Esophagus muscularis mucosa (tissue), 4 donors: ENCODE measurements around the gene HOXA11. TPM values are rescaled to one million over a fixed set of nuclear protein-coding genes. Genes with fewer than 3 reads are reported as not detected.

Source experiments
- DNase-seq: peaks from one replicate; pipeline ENCODE4 v3.0.0-alpha.2; 2017; ENCODE audit errors: extremely low spot score
- H3K27ac ChIP-seq, 4 donors: fragments of 200-600 bp; sonication (generic); replicated peaks in 1 of 4; 1 replicate in 3 of 4; 2 replicates in 1 of 4; pipeline ENCODE4 v1.5.1; 2016 to 2019; ENCODE audit warnings: mild to moderate bottlenecking in 1 of 4
- H3K27me3 ChIP-seq, 4 donors: fragments of 200-600 bp; sonication (generic); one replicate each; pipeline versions ENCODE4 v1.5.1 to v1.6.0; 2016 to 2019
- H3K36me3 ChIP-seq, 4 donors: fragments of 200-600 bp; sonication (generic); one replicate each; pipeline ENCODE4 v1.5.1; 2016 to 2019
- H3K4me1 ChIP-seq, 4 donors: fragments of 200-600 bp; sonication (generic); one replicate each; pipeline ENCODE4 v1.5.1; 2016 to 2019
- H3K4me3 ChIP-seq, 4 donors: fragments of 200-600 bp; sonication (generic); 1 replicate in 2 of 4; 2 replicates in 2 of 4; pipeline ENCODE4 v1.5.1; 2016 to 2019; ENCODE audit warnings: mild to moderate bottlenecking in 4 of 4, moderate library complexity in 1 of 4
- H3K9me3 ChIP-seq, 4 donors: fragments of 200-600 bp; sonication (generic); 1 replicate in 3 of 4; 2 replicates in 1 of 4; pipeline ENCODE4 v1.5.1; 2016 to 2019
- CTCF ChIP-seq, 3 experiments: fragments of 200-600 bp in 2 of 3; fragments of 450-650 bp in 1 of 3; sonication (generic) in 2 of 3; IDR thresholded peaks; one replicate each; pipeline ENCODE4 v1.5.1; 2017 to 2019; ENCODE audit warnings: antibody characterized with exemption in 3 of 3, mild to moderate bottlenecking in 2 of 3, moderate library complexity in 1 of 3
- EP300 ChIP-seq: sonication (generic); formaldehyde crosslinking; IDR thresholded peaks from one replicate; pipeline ENCODE4 v1.6.1; 2017; ENCODE audit warnings: antibody characterized with exemption
- POLR2A ChIP-seq: fragments of 450-650 bp; IDR thresholded peaks from one replicate; pipeline ENCODE4 v1.6.1; 2017; ENCODE audit warnings: antibody characterized with exemption, moderate library complexity, mild to moderate bottlenecking, low read depth
- POLR2AphosphoS5 ChIP-seq, 2 donors: sonication (generic); formaldehyde crosslinking; IDR thresholded peaks; one replicate each; pipeline ENCODE4 v1.6.1; 2017; ENCODE audit warnings: antibody characterized with exemption in 2 of 2
- WGBS: methylation state at CpG from one replicate; pipeline ENCODE4 v1.1.5; 2018; 5-methylcytosine and 5-hydroxymethylcytosine counted together
- intact Hi-C: fragments of 100-400 bp; cut with DNase I; formaldehyde crosslinking; loops from one replicate; pipeline ENCODE4 v1.15.1; 2023
- total RNA-seq, 4 donors: library from RNA; depleted of rRNA; stranded (reverse); fragments of >200 nt; gene quantifications; one replicate each; pipeline versions ENCODE4 v1.1.0 to v1.2.1, GENCODE V29; 2016

Gene HOXA11
- total RNA-seq, 4 donors from 2014 or later: not detected

GRCh38 chr7:27169658-27170425 is 15.2 kb downstream of the HOXA11 start:
- peaks cover 47 to 100% (median 100%) of the 10 kb centered on the region in 4 donors for H3K27me3 ChIP-seq

GRCh38 chr7:27168265-27168947 is 16.6 kb downstream of the HOXA11 start:
- H3K27me3 ChIP-seq: peaks cover 33 to 100% (median 100%) of the 10 kb centered on the region in 4 donors
- H3K4me3 ChIP-seq: no peak overlapping the region
- no peaks in the 10 kb centered on the region for H3K36me3 ChIP-seq
- TF ChIP-seq POLR2AphosphoS5 (IDR thresholded peaks at IDR 0.05) (no peak), POLR2A (no peak)
- H3K4me1 ChIP-seq: peaks cover 21 to 69% (median 59%) of the 10 kb centered on the region in 4 donors
- no peaks in the 10 kb centered on the region for H3K9me3 ChIP-seq
- no peak for DNase-seq
- WGBS: 48% methylated on average over 11 of the region's 25 CpGs
- intact Hi-C loops: no loop called here
- H3K27ac ChIP-seq: no peak overlapping the region

More at GRCh38 chr7:27169658-27170425, 15.2 kb downstream of the HOXA11 start:
- no peak for DNase-seq
- Histone ChIP-seq H3K9me3 (no peaks in the 10 kb centered on the region), H3K36me3 (no peaks in the 10 kb centered on the region), H3K27ac (no peak overlapping the region), H3K4me1 (peaks cover 31 to 73% (median 64%) of the 10 kb centered on the region in 4 donors), H3K4me3 (peak overlapping the region in 1 of 4 donors; percentile 12)
- WGBS: 4% methylated on average over 28 of the region's 46 CpGs
- intact Hi-C loops: no loop called here
- TF ChIP-seq EP300: no peak
- no peak for TF ChIP-seq POLR2AphosphoS5 (IDR thresholded peaks at IDR 0.05)
- no peak for TF ChIP-seq CTCF (IDR thresholded peaks at IDR 0.05)
- no peak for TF ChIP-seq POLR2A

GRCh38 chr7:27167916-27168264 is 17.1 kb downstream of the HOXA11 start:
- TF ChIP-seq CTCF (IDR thresholded peaks at IDR 0.05) (no peak), POLR2A (no peak), POLR2AphosphoS5 (IDR thresholded peaks at IDR 0.05) (no peak), EP300 (no peak)
- Histone ChIP-seq H3K27ac (no peak overlapping the region), H3K27me3 (peaks cover 27 to 100% (median 98%) of the 10 kb centered on the region in 4 donors), H3K9me3 (no peaks in the 10 kb centered on the region), H3K4me3 (no peak overlapping the region), H3K36me3 (no peaks in the 10 kb centered on the region), H3K4me1 (peaks cover 16 to 64% (median 54%) of the 10 kb centered on the region in 4 donors)
- intact Hi-C loops: no loop called here
- WGBS: 50% methylated on average over 4 of the region's 4 CpGs
- DNase-seq: no peak

GRCh38 chr7:27166531-27167505 is 18.2 kb downstream of the HOXA11 start:
- 10% methylated on average over 29 of the region's 50 CpGs for WGBS
- Histone ChIP-seq H3K27me3 (peaks cover 27 to 100% (median 95%) of the 10 kb centered on the region in 4 donors), H3K27ac (no peak overlapping the region), H3K36me3 (no peaks in the 10 kb centered on the region), H3K9me3 (no peaks in the 10 kb centered on the region), H3K4me1 (peaks cover 11 to 55% (median 43%) of the 10 kb centered on the region in 4 donors), H3K4me3 (peak overlapping the region in 1 of 4 donors; percentile 2)
- no peak for TF ChIP-seq CTCF (IDR thresholded peaks at IDR 0.05)
- no peak for TF ChIP-seq POLR2AphosphoS5 (IDR thresholded peaks at IDR 0.05)
- TF ChIP-seq POLR2A: no peak
- no peak for TF ChIP-seq EP300
- no peak for DNase-seq
- intact Hi-C loops: no loop called here
